ENCODE data around the gene ZDHHC11B.
"Not testable (repeated sequence)": the region's sequence is repeated elsewhere in the genome, so short reads cannot be mapped to it uniquely, and the experiment has no call there.

Gene ZDHHC11B

GRCh38 chr5:785181-785705, 714 bp upstream of the ZDHHC11B start:
- DNase-seq (ENCODE audit: low read depth in 3 of 3, low spot score in 1 of 3) = not testable (repeated sequence)

- DNase-seq (ENCODE audit: low read depth in 3 of 3, low spot score in 1 of 3) = not testable (repeated sequence)
Measured at GRCh38 chr5:783881-784427, 575 bp downstream of the ZDHHC11B start.

GRCh38 chr5:783049-783802, 1.3 kb downstream of the ZDHHC11B start:
- not testable (repeated sequence) for DNase-seq (ENCODE audit: low read depth in 3 of 3, low spot score in 1 of 3)

GRCh38 chr5:782356-782755, 2.2 kb downstream of the ZDHHC11B start:
- DNase-seq (ENCODE audit: low read depth in 3 of 3, low spot score in 1 of 3) = not testable (repeated sequence)

GRCh38 chr5:780571-780970, 4.0 kb downstream of the ZDHHC11B start:
- not testable (repeated sequence) for DNase-seq (ENCODE audit: low read depth in 3 of 3, low spot score in 1 of 3)

- not testable (repeated sequence) for DNase-seq (ENCODE audit: low read depth in 3 of 3, low spot score in 1 of 3)
Measured at GRCh38 chr5:778967-779366, 5.6 kb downstream of the ZDHHC11B start.

- DNase-seq (ENCODE audit: low read depth in 3 of 3, low spot score in 1 of 3) = not testable (repeated sequence)
Measured at GRCh38 chr5:778421-778820, 6.1 kb downstream of the ZDHHC11B start.

GRCh38 chr5:777756-778161, 6.8 kb downstream of the ZDHHC11B start:
- no peak for DNase-seq (ENCODE audit: low read depth in 3 of 3, low spot score in 1 of 3)

- no peak for DNase-seq (ENCODE audit: low read depth in 3 of 3, low spot score in 1 of 3)
Measured at GRCh38 chr5:776862-777711, 7.4 kb downstream of the ZDHHC11B start.

- no peak for DNase-seq (ENCODE audit: low read depth in 3 of 3, low spot score in 1 of 3)
Measured at GRCh38 chr5:775961-776861, 8.3 kb downstream of the ZDHHC11B start.

GRCh38 chr5:775595-775960, 9.0 kb downstream of the ZDHHC11B start:
- not testable (repeated sequence) for DNase-seq (ENCODE audit: low read depth in 3 of 3, low spot score in 1 of 3)

GRCh38 chr5:774854-775505, 9.5 kb downstream of the ZDHHC11B start:
- not testable (repeated sequence) for DNase-seq (ENCODE audit: low read depth in 3 of 3, low spot score in 1 of 3)

- not testable (repeated sequence) for DNase-seq (ENCODE audit: low read depth in 3 of 3, low spot score in 1 of 3)
Measured at GRCh38 chr5:774304-774703, 10.2 kb downstream of the ZDHHC11B start.

GRCh38 chr5:773517-774264, 10.8 kb downstream of the ZDHHC11B start:
- no peak for DNase-seq (ENCODE audit: low read depth in 3 of 3, low spot score in 1 of 3)

- DNase-seq (ENCODE audit: low read depth in 3 of 3, low spot score in 1 of 3) = not testable (repeated sequence)
Measured at GRCh38 chr5:772931-773330, 11.6 kb downstream of the ZDHHC11B start.

- not testable (repeated sequence) for DNase-seq (ENCODE audit: low read depth in 3 of 3, low spot score in 1 of 3)
Measured at GRCh38 chr5:772547-772890, 12.0 kb downstream of the ZDHHC11B start.

- DNase-seq (ENCODE audit: low read depth in 3 of 3, low spot score in 1 of 3) = not testable (repeated sequence)
Measured at GRCh38 chr5:771841-772546, 12.5 kb downstream of the ZDHHC11B start.

- not testable (repeated sequence) for DNase-seq (ENCODE audit: low read depth in 3 of 3, low spot score in 1 of 3)
Measured at GRCh38 chr5:771087-771781, 13.3 kb downstream of the ZDHHC11B start.
